HG03135 (cell line): ENCODE results near the gene OR2W3.

ENCODE experiments used
- ATAC-seq: cut with Tn5 transposase; IDR thresholded peaks from one replicate; pipeline ENCODE4 v1.9.1; 2021; ENCODE audit warnings: mild to moderate bottlenecking, moderate library complexity; ENCODE audit not compliant: unreplicated experiment

OR2W3 gene

DNA sequence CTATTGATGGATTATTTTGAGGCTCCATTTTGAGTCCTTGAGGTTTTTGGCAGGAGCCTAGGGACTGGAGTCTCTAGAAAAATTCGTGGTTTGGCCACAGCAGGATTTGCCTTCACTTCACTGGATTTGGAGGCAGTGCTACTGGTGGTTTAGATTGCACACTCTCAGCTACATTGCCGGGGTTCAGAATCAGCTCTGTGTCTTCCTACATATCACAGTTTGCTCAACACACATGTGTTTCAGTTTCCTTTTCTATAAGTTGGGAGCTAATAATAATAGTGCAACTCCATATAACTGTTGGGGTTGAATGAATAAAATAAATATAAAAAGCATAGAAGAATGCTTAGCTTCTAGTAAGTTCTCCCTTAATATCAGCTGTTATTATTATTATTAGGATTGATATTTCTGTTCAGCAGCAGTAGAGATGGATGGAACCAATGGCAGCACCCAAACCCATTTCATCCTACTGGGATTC lies at the start of gene OR2W3:
TSS of gene OR2W3 (plus strand) at position 425 of the 475 bp plus-strand sequence. CDS start at position 425, 0 bp downstream.
- no peak for ATAC-seq

DNA sequence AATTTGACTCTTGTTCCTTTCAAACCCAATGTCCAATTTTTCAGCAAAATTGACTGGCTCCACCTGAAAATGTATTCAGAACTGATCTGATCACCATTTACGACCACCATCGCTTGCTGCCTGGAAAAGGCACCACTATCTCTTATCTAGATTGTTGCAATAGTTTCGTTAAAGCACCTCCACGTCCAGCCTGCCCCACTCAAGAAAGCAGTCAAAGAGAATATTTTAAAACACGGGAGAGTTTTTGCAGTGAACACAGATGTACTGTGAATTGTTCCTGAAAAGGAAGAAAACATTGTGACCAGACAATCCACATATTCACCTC lies 49.7 kb upstream of the OR2W3 start:
- no peak for ATAC-seq

DNA sequence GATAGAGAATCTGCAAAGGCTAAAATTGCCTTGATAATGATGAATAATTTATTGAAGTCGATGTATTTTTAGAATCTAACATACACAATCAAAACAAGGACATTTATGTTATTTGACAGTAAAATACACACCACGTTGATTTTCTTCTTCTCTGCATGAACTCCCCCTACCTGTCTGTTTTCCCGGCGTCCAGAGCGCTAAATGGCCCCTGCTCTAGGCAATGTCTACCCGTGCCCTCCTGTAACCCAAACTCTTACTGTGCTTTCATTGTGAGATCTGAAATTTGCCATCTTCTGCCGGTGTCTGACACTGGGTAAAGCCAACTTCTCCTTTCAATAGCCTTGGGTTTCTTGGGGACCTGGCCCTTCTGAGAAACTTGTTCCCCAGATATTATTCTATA lies 47.0 kb upstream of the OR2W3 start:
- no peak for ATAC-seq

GRCh38 chr1:247849616-247850015 lies 45.8 kb upstream of the OR2W3 start:
- no peak for ATAC-seq

GRCh38 chr1:247854899-247855545 lies 40.4 kb upstream of the OR2W3 start:
- ATAC-seq = no peak

- ATAC-seq = no peak
Observed at GRCh38 chr1:247855911-247856310, 39.5 kb upstream of the OR2W3 start.

- peak; percentile 59 for ATAC-seq
Observed at GRCh38 chr1:247857069-247857984, 38.1 kb upstream of the OR2W3 start, which contains the start of gene TRIM58. TRIM58 (plus strand) TSS chr1:247857187; CDS start chr1:247857247, 60 bp downstream.

GRCh38 chr1:247857985-247858619 lies 37.3 kb upstream of the OR2W3 start:
- no peak for ATAC-seq

DNA sequence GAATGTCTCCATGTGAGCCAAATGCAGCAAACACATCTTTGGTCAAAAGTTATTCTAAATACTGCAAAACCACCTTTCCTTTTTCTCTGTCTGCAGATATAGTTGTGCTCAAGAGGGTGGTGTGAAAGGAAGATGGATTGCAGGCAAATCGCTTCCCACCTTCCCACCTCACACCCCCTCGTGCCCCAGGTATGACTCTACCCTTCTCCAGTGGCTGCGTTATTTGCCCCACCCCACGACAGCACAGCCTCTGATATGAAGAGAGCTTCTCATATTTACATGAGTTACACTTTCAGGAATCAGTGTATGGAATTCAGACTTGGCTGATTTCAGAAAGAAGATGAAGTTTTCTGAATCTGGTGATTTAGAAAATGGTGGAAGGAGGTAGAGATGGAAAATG lies 32.6 kb upstream of the OR2W3 start:
- no peak for ATAC-seq

GRCh38 chr1:247864644-247865043 lies 30.7 kb upstream of the OR2W3 start:
- no peak for ATAC-seq

GRCh38 chr1:247865416-247865815 lies 30.0 kb upstream of the OR2W3 start:
- ATAC-seq = no peak

DNA sequence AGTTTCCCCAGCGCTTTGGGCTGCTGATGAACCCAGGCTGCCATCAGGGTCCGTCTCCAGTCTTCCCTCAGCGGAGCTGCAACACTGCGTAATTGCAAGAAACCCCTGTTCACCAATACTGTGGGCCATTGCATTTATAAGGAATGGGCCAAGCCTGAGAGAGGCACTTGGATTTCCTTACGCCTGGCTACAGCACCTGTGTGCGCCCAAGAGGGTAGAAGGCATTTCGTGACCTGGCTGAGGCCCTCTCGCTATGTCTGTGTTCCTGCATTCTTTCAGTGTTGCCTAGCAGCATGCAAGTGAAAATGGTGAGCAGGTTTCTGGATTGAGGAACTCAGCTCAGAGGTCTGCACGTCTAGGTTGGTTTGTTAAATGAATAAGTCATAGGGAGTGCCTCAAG lies 12.0 kb upstream of the OR2W3 start:
- ATAC-seq = no peak

GRCh38 chr1:247884797-247885413 lies 10.5 kb upstream of the OR2W3 start:
- ATAC-seq = no peak

DNA sequence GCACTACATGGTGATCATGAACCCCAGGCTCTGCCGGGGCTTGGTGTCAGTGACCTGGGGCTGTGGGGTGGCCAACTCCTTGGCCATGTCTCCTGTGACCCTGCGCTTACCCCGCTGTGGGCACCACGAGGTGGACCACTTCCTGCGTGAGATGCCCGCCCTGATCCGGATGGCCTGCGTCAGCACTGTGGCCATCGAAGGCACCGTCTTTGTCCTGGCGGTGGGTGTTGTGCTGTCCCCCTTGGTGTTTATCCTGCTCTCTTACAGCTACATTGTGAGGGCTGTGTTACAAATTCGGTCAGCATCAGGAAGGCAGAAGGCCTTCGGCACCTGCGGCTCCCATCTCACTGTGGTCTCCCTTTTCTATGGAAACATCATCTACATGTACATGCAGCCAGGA lies 589 bp downstream of the OR2W3 start:
- ATAC-seq = no peak

GRCh38 chr1:247904122-247904521 lies 8.7 kb downstream of the OR2W3 start:
- no peak for ATAC-seq

DNA sequence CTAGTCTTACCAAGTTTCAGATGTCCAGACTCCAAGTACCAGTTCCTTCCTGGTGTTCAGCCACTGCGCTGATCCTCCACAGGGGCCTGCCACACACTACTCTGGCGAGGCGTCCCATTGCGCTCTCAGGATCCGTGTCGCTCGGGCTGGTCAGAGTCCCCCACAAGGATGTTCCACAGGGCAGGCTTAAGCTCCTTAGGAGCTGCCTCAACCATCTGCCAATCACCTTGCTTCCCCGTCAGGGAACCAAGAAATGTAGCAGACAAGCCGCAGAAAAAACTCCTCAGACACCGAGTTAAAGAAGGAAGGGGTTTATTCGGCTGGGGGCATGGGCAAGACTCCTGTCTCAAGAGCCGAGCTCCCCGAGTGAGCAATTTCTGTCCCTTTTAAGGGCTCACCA lies 9.8 kb downstream of the OR2W3 start:
- no peak for ATAC-seq

DNA sequence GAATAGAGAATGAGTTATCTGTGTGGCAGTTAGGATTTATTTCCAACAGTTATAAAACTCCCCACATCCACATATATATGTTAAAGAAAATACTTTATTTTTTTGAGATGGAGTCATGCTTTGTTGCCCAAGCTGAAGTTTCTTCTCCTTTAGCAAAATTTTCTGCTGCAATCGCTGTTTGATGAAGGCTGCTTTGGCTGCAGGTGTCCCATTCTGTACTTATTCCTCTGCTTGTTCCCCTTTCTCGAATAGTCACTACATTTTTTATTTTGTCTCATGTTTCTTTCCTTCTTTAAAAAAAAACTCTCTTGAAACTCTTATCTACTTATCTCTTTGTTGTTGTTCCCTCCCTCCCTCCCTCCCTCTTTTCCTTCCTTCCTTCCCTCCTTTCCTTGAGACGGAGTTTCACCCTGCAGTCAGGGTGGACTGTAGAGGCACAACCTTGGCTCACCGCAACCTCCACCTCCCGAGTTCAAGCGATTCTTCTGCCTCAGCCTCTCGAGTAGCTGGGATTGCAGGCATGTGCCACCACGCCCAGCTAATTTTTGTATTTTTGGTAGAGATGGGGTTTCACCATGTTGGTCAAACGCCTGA lies 10.6 kb downstream of the OR2W3 start:
- ATAC-seq = peak; percentile 24

DNA sequence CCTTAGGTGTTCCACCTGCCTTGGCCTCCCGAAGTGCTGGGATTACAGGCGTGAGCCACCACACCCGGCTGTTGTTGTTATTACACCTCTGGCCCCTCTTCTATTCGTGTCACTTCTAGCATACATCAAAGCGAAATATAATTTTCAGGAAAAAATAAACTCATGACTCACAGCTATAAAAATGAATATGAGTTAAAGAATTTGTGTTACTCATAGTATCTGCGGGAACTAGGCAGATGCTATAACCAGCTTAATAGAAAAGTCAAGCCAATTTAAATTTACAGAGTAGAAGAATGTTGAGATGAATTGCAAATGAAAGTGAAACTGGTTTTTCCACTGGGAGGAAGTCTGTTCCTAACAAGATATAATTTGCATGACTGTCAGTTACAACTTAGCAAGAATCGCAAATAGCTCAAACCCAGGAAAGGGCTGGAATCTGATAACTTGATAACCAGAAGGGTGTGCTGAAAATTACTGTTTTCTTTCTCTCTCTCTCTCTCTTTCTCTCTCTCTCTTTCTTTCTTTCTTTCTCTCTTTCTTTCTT lies 11.2 kb downstream of the OR2W3 start:
- peak; percentile 49 for ATAC-seq

DNA sequence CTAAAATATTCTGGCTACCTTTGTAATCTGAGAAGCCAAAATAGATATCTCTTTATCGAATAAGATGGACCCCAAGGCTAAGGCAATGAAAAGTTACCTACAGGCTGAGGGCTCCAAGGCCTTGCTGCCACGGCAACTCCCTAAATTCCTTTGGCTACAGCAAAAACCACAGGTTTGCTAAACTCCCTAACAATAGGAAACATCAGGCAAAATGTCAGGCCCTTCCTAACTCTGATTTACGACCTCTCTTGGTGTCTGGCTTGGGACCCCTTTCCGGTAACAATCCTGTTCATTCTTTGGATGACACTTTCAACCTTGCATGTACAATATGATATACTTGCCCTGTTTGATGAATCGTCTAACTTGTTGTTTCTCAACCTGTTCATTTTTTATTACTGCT lies 13.4 kb downstream of the OR2W3 start:
- no peak for ATAC-seq

DNA sequence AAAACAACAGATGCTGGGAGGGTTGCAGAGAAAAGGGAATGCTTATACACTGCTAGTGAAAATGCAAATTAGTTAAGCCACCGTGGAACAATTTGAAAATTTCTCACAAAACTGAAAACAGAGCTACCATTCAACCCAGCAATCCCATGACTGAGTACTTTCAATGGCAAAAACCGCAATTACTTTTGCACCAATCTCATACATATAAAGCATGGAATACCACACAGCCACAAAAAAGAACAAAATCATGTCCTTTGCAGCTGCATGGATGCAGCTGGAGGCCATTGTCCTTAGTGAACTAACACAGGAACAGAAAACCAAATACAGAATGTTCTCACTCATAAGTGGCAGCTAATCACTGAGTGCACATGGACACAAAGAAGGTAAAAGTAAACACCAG lies 18.4 kb downstream of the OR2W3 start:
- ATAC-seq = no peak
